Measurements from ENCODE around the gene CD2BP2. TPM values are rescaled to one million over a fixed set of nuclear protein-coding genes. Genes with fewer than 3 reads are reported as not detected.

The CD2BP2 gene
- total and polyA plus RNA-seq, 3 donors from 2014 or later = 32.8 to 52.5 (median 39.5) TPM

DNA sequence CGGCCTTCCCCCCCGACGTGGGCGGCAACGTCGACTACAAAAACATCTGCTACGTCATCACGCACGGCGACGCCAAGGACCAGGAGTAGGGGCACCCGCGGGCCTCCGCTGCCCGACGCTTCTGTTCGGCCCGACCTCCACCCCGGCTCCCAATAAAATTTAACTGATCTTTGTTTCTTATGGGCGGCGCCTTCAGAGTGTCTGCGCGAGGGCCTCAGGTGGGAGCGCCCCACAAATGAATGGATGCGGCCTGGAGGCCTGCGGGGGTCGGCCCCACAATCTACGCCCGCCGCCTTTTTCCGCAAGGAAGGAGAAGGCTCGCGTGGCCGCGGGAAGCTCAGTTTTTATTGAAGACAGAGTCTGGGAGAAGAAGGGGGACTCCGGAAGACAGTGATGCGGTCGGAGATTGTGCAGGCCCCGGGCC, 22.7 kb upstream of the CD2BP2 start:
- Histone ChIP-seq H3K4me1 (peaks cover 13% of the 10 kb centered on the region), H3K9me3 (no peaks in the 10 kb centered on the region), H3K27me3 (no peaks in the 10 kb centered on the region), H3K36me3 (ENCODE audit: low read depth, missing control alignments) (no peaks in the 10 kb centered on the region), H3K27ac (peak overlapping the region; percentile 98 to 100), H3K4me3 (peak overlapping the region; percentile 66 to 95)
- TF ChIP-seq, protein P1, sequence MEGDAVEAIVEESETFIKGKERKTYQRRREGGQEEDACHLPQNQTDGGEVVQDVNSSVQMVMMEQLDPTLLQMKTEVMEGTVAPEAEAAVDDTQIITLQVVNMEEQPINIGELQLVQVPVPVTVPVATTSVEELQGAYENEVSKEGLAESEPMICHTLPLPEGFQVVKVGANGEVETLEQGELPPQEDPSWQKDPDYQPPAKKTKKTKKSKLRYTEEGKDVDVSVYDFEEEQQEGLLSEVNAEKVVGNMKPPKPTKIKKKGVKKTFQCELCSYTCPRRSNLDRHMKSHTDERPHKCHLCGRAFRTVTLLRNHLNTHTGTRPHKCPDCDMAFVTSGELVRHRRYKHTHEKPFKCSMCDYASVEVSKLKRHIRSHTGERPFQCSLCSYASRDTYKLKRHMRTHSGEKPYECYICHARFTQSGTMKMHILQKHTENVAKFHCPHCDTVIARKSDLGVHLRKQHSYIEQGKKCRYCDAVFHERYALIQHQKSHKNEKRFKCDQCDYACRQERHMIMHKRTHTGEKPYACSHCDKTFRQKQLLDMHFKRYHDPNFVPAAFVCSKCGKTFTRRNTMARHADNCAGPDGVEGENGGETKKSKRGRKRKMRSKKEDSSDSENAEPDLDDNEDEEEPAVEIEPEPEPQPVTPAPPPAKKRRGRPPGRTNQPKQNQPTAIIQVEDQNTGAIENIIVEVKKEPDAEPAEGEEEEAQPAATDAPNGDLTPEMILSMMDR (IDR thresholded peaks at IDR 0.05) = no peak
- TF ChIP-seq POLR2A (IDR thresholded peaks at IDR 0.05) = no peak
- WGBS, 2 donors = 0% methylated on average over 13 to 39 of the region's 39 CpGs
- intact Hi-C loops (cut with DNase I; ENCODE audit: low total_unique reads) = no loop called here
- peak; percentile 95 for DNase-seq

DNA sequence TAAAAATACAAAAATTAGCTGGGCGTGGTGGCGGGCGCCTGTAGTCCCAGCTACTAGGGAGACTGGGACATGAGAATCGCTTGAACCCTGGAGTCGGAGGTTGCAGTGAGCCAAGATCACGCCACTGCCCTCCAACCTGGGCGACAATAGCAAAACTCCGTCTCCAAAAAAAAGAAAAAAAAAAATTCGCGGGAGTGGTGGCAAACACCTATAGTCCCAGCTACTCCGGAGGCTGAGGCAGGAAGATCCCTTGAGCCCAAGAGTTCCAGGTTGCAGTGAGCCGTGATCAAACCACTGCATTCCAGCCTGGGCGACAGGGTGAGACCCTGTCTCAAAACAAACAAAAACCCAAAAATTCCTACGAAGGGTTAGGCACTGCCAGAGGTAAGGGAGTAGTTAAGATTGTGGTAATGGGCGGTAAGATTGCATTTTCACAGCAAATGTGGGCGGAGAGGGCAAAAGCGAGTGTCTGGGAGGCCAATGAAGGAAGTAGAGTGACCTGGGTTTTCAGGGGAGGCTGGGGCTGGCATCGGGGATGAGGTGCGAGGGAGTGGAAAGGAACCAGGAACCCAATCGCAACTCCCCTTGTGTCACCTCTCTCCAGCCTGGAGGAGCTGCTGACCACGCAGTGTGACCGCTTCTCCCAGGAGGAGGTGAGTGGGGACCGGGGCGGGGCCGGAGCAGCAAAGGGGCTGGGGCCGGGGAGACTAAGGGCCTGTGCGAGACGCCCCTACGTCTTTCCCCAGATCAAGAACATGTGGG, 22.1 kb upstream of the CD2BP2 start:
- TF ChIP-seq, protein P1 (IDR thresholded peaks at IDR 0.05) = no peak
- no peak for TF ChIP-seq POLR2A (IDR thresholded peaks at IDR 0.05)
- Histone ChIP-seq H3K9me3 (no peaks in the 10 kb centered on the region), H3K4me3 (peak overlapping the region; percentile 66 to 95), H3K4me1 (peaks cover 13% of the 10 kb centered on the region), H3K27ac (peak overlapping the region; percentile 98 to 100), H3K27me3 (no peaks in the 10 kb centered on the region), H3K36me3 (ENCODE audit: low read depth, missing control alignments) (no peaks in the 10 kb centered on the region)
- no peak for DNase-seq
- WGBS, 2 donors = 32% methylated on average over 25 to 29 of the region's 29 CpGs
- intact Hi-C loops (cut with DNase I; ENCODE audit: low total_unique reads) = no loop called here

DNA sequence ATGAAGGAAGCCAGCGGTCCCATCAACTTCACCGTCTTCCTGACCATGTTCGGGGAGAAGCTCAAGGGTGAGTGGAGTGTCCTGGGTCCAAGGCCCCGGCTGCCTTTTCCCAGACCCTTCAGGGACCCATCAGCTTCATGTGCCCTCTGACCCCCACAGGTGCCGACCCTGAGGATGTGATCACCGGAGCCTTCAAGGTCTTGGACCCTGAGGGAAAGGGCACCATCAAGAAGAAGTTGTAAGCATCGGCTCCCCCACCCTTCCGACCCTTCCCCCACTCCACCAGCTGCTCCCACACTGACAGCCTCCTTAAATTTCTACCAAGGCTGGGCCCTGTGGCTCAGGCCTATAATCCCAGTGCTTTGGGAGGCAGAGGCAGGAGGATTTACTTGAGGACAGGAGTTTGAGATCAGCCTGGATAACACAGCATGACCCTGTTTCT, 21.4 kb upstream of the CD2BP2 start:
- DNase-seq = no peak
- TF ChIP-seq, protein P1 (IDR thresholded peaks at IDR 0.05) = no peak
- TF ChIP-seq POLR2A (IDR thresholded peaks at IDR 0.05) = no peak
- 83 to 88% methylated on average over 5 to 8 of the region's 8 CpGs for WGBS, 2 donors
- H3K9me3 ChIP-seq = no peaks in the 10 kb centered on the region
- H3K27me3 ChIP-seq = no peaks in the 10 kb centered on the region
- no peak overlapping the region for H3K4me3 ChIP-seq
- peaks cover 14% of the 10 kb centered on the region for H3K4me1 ChIP-seq
- no peaks in the 10 kb centered on the region for H3K36me3 ChIP-seq (ENCODE audit: low read depth, missing control alignments)
- intact Hi-C loops (cut with DNase I; ENCODE audit: low total_unique reads) = no loop called here
- peak overlapping the region in 1 of 2 donors; percentile 98 for H3K27ac ChIP-seq

DNA sequence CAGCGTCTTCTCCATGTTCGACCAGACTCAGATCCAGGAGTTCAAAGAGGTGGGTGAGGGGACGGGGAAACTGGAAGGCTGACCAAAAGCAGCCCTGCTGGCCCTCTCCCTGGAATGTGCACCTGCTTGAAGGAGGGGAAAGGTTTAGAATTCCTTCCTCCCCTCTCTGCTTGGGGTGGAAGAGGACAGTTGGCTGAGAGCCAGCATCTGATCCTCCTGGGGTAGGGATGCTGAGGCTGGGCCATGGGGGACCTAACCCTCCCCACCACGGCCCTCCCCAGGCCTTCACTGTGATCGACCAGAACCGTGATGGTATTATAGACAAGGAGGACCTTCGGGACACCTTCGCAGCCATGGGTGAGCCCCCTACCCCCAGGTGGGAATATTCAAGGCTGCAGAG, 20.8 kb upstream of the CD2BP2 start:
- DNase-seq = no peak
- no peaks in the 10 kb centered on the region for H3K9me3 ChIP-seq
- no peaks in the 10 kb centered on the region for H3K27me3 ChIP-seq
- H3K27ac ChIP-seq = no peak overlapping the region
- H3K36me3 ChIP-seq (ENCODE audit: low read depth, missing control alignments) = no peaks in the 10 kb centered on the region
- TF ChIP-seq, protein P1 (IDR thresholded peaks at IDR 0.05) = no peak
- no peak for TF ChIP-seq POLR2A (IDR thresholded peaks at IDR 0.05)
- no peak overlapping the region for H3K4me3 ChIP-seq
- WGBS, 2 donors = 89 to 95% methylated on average over 6 to 8 of the region's 8 CpGs
- intact Hi-C loops (cut with DNase I; ENCODE audit: low total_unique reads) = no loop called here
- peaks cover 18% of the 10 kb centered on the region for H3K4me1 ChIP-seq

DNA sequence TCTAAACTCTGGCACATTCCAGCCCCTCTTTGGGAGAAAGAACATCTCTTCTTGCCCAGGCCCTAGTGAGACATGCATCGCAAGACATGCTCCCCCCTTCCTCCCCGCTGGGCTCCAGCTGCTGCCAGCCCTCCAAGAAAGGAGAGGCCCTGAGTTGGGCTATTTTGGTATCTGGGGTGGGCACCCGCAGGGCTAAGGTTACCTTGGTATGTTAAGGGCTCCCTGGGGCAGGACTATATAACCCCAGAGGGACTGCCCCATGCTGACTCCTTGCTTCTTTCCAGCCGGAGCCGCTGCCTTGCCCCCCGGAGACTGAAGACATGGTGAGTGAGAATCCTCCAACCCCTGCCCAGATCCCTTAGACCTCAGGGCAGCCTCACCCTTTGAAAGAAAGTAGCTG, 19.4 kb upstream of the CD2BP2 start, which contains the start of gene MYL11:
TSS of gene MYL11 (plus strand) at position 265 of the 400 bp plus-strand sequence. CDS start at position 321, 56 bp downstream.
- Histone ChIP-seq H3K4me3 (no peak within 1 kb of the TSS), H3K4me1 (peaks cover 18% of the 10 kb centered on the region), H3K27ac (no peak within 1 kb of the TSS), H3K9me3 (no peaks in the 10 kb centered on the region), H3K27me3 (no peaks in the 10 kb centered on the region), H3K36me3 (ENCODE audit: low read depth, missing control alignments) (no peaks in the 10 kb centered on the region)
- WGBS, 2 donors = 88 to 93% methylated on average over 5 to 6 of the region's 6 CpGs
- intact Hi-C loops (cut with DNase I; ENCODE audit: low total_unique reads) = no loop called here
- TF ChIP-seq POLR2A (IDR thresholded peaks at IDR 0.05) = no peak
- TF ChIP-seq, protein P1 (IDR thresholded peaks at IDR 0.05) = no peak
- no peak for DNase-seq

All from testis (tissue), 3 donors.